GM12865 (cell line): ENCODE results near the gene IL25.

Experiments used
- DNase-seq: peaks from one replicate; pipeline ENCODE4 v3.0.0; 2010; ENCODE audit warnings: low read depth
- H3K4me3 ChIP-seq: 2 replicates; pipeline ENCODE4 v1.5.1; 2011; ENCODE audit warnings: mild to moderate bottlenecking, low read depth, low read length, control low read depth
- TF ChIP-seq, protein P1 (sequence below): IDR thresholded peaks from 2 replicates; pipeline ENCODE4 v1.5.1; 2011; ENCODE audit warnings: low read length, control low read depth, low read depth, inconsistent platforms; ENCODE audit not compliant: insufficient read depth; ENCODE audit errors: missing control alignments

IL25 gene

DNA sequence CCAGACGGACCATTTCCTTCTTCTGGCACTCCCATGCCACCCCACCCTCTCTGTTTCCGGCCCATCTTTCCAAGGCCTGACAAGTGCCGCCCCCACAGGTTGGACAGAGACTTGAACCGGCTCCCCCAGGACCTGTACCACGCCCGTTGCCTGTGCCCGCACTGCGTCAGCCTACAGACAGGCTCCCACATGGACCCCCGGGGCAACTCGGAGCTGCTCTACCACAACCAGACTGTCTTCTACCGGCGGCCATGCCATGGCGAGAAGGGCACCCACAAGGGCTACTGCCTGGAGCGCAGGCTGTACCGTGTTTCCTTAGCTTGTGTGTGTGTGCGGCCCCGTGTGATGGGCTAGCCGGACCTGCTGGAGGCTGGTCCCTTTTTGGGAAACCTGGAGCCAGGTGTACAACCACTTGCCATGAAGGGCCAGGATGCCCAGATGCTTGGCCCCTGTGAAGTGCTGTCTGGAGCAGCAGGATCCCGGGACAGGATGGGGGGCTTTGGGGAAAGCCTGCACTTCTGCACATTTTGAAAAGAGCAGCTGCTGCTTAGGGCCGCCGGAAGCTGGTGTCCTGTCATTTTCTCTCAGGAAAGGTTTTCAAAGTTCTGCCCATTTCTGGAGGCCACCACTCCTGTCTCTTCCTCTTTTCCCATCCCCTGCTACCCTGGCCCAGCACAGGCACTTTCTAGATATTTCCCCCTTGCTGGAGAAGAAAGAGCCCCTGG, 3.1 kb downstream of the IL25 start:
- DNase-seq = no peak
- TF ChIP-seq, protein P1, sequence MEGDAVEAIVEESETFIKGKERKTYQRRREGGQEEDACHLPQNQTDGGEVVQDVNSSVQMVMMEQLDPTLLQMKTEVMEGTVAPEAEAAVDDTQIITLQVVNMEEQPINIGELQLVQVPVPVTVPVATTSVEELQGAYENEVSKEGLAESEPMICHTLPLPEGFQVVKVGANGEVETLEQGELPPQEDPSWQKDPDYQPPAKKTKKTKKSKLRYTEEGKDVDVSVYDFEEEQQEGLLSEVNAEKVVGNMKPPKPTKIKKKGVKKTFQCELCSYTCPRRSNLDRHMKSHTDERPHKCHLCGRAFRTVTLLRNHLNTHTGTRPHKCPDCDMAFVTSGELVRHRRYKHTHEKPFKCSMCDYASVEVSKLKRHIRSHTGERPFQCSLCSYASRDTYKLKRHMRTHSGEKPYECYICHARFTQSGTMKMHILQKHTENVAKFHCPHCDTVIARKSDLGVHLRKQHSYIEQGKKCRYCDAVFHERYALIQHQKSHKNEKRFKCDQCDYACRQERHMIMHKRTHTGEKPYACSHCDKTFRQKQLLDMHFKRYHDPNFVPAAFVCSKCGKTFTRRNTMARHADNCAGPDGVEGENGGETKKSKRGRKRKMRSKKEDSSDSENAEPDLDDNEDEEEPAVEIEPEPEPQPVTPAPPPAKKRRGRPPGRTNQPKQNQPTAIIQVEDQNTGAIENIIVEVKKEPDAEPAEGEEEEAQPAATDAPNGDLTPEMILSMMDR = no peak
- H3K4me3 ChIP-seq = no peak overlapping the region

DNA sequence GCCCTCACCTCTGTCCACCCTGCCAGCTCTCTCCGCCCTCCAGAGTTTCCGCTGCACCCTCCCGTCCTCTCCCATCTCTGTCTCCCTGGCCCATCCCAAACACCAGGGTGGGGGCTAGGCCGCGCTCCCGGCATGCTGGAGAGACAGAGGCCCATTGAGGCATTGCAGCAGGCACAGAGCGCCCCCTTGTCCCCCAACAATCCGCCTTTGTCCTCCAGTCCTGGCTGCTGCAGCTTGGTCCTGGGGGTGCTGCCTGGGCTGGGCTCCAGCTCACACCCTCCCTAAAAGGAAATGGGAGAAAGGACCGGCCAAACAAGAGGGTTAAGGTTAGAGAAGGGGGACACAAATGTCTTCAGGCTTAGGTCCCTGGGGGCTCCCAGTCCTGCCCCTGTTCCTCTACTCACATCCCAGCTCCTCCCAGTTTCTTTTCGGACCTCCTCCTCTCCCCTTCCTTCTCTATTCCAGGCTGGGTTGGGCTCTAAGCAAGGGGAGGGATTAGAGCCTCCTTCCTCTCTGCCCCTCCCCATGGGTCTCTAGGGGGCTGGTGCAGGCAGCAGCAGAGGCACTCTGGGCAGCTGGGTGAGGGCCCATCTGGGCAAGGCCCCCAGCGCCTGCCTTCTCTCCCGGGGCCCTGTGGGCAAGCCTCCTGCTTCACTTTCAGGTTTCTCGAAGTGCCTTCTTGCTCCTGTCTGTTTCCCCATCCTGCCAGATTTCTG, 4.0 kb downstream of the IL25 start, which contains the start of gene CMTM5:
CMTM5 (plus strand) TSS at position 565 of the 716 bp plus-strand sequence. CDS start 206 bp downstream, outside the sequence.
- TF ChIP-seq, protein P1 = no peak
- DNase-seq = no peak
- H3K4me3 ChIP-seq = no peak within 1 kb of the TSS

DNA sequence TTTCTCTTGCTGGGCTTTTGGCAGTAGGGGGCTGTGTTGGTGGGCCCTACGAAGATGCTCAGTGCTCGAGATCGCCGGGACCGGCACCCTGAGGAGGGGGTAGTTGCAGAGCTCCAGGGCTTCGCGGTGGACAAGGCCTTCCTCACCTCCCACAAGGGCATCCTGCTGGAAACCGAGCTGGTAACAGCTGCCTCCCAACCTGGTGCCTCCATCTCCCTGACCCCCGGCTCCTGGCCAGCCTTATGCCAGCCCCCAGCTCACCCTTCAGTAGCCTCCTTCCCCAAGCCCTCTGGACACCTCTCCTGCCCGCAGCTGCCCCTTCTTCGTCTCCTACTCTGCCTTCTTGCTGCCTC, 4.6 kb downstream of the IL25 start:
- no peak overlapping the region for H3K4me3 ChIP-seq
- DNase-seq = no peak
- TF ChIP-seq, protein P1 = no peak

DNA sequence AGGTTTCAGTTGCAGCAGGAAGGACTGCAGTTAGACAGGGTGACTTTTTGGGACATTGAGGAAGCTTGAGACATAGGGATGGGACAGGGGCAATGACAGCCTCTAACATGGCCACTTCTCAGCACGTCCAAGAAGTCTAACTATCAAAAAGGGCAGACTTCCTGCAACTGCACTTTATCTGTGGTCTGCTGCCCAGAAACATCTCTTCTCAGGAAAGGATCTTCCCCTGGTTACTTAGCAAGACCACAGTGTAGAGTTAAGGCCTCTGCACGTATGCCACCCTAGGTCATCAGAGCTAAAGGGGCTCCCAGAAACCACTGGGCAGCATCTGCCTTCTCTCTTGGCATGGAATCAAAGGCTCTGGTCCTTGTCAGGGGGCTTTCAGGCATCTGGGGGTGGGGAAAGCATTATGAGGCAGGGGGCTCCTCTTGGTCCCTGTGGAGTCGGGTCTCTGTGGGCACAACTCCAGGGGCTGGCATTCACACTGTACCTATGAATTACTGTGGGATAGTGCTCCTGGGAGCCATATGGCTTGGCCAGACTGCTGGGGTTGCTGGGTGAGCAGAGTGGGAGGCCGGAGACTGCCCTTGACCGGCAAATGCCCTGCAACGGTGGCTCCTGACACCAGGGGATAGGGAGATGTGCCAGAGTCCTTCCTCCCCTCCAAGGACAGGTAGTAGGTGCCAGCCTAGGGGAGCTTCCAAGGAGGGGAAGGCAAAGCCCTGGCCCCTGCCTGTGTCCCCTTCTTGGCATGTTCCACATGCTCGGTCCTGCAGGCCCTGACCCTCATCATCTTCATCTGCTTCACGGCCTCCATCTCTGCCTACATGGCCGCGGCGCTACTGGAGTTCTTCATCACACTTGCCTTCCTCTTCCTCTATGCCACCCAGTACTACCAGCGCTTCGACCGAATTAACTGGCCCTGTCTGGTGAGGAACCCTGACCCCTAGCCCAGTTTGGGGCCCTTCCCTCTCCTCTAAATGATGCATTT, 5.3 kb downstream of the IL25 start:
- H3K4me3 ChIP-seq = no peak overlapping the region
- no peak for DNase-seq
- TF ChIP-seq, protein P1 = no peak

DNA sequence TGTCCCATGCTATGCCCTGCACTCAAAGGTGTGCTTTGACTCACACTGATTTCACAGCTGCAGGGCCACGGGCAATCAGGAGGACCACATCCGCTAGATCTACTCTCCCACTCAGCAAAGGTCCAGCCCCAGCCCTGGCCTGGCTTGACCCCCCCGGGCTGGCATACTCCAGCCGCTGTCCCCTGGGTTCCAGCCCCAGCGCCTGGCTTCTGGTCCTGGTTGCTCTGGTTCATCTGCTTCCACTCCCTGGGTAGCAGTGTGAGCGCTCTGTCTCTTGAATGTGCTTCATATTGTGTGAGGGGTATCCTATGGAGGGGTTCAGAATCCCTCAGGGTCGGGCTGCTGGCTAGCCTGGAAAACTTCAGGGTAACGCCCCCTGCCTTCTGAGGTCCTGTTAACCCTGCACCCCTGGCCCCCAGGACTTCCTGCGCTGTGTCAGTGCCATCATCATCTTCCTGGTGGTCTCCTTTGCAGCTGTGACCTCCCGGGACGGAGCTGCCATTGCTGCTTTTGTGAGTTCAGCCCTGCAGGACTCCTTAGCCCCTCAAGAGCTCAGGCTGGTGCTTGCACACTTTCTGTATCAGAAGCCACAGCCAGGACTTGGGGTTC, 6.1 kb downstream of the IL25 start:
- TF ChIP-seq, protein P1 = no peak
- no peak overlapping the region for H3K4me3 ChIP-seq
- no peak for DNase-seq
